BLaER1 (cell line): ENCODE results near the gene FAM3C.

ENCODE experiments used
- H3K27ac ChIP-seq: shearing (Covaris generic); formaldehyde crosslinking; 2 replicates; pipeline ENCODE4 v1.8.1; 2022
- H3K27me3 ChIP-seq: shearing (Covaris generic); formaldehyde crosslinking; 2 replicates; pipeline ENCODE4 v1.8.1; 2022
- H3K36me3 ChIP-seq: shearing (Covaris generic); formaldehyde crosslinking; 2 replicates; pipeline ENCODE4 v1.8.1; 2022
- H3K4me1 ChIP-seq: shearing (Covaris generic); formaldehyde crosslinking; 2 replicates; pipeline ENCODE4 v1.8.1; 2022
- H3K4me2 ChIP-seq: shearing (Covaris generic); formaldehyde crosslinking; 2 replicates; pipeline ENCODE4 v1.8.1; 2022
- H3K4me3 ChIP-seq: shearing (Covaris generic); formaldehyde crosslinking; 2 replicates; pipeline ENCODE4 v1.8.1; 2022
- H3K9ac ChIP-seq: shearing (Covaris generic); formaldehyde crosslinking; 2 replicates; pipeline ENCODE4 v1.8.1; 2022
- H3K9me3 ChIP-seq: shearing (Covaris generic); formaldehyde crosslinking; 2 replicates; pipeline ENCODE4 v1.8.1; 2022
- H4K20me1 ChIP-seq: shearing (Covaris generic); formaldehyde crosslinking; 2 replicates; pipeline ENCODE4 v1.8.1; 2022
- Cebpa-rat ChIP-seq: shearing (Covaris generic); IDR thresholded peaks from 2 replicates; pipeline ENCODE4 v1.8.1; 2022

FAM3C gene

DNA sequence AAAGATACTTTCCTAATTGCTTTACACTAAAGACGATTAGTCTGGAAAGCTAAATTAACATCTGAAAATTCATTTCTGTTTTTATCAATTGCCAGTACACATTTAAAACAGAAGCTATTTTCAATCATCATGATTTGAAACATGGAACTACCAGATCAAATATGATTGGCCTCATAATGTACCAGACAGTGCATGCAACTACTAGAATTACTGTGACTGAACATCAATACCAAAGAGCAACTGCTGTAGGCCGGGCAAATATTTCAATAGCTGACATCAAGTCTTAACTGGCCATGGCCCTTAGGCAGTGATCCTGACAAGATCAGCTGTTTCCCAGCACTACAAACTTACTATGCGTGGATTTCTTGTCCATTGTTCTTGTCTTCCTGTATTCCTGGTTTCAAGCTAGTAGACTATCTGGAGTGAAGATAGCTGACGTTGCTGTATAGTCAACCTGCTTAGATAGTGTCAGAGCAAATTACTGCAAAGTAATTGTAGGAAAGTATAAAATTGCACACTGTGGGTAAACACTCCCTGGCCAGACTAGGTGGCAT is 89.0 kb downstream of the FAM3C start:
- H3K4me3 ChIP-seq: no peak overlapping the region
- no peaks in the 10 kb centered on the region for H4K20me1 ChIP-seq
- H3K36me3 ChIP-seq: peaks cover 61% of the 10 kb centered on the region
- H3K9ac ChIP-seq: no peak overlapping the region
- H3K9me3 ChIP-seq: peaks cover 34% of the 10 kb centered on the region
- H3K27ac ChIP-seq: no peak overlapping the region
- TF ChIP-seq Cebpa-rat: no peak
- H3K4me1 ChIP-seq: peaks cover 14% of the 10 kb centered on the region
- no peaks in the 10 kb centered on the region for H3K27me3 ChIP-seq
- H3K4me2 ChIP-seq: no peak overlapping the region

DNA sequence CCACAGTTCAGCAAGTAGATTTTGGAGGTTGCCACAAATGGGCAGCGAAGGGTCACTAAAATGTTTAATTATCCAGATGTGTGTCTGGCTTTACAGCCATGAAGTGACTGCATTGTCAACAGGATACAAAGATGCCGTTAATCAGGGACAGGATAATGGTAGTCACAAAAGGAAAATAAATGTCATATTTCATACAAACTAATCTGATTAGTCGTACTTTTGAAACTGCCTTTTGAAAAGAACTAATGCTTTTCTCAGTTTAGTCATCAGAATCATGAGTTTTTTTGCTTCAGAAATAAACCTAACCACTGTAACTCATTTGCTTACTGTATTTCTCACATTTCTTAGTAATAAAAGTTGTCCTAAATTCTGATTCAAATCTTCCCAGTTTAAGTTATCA is 89.5 kb downstream of the FAM3C start:
- Histone ChIP-seq H3K4me3 (no peak overlapping the region), H3K27ac (no peak overlapping the region), H3K9me3 (peaks cover 34% of the 10 kb centered on the region), H3K27me3 (no peaks in the 10 kb centered on the region), H3K36me3 (peaks cover 67% of the 10 kb centered on the region), H4K20me1 (no peaks in the 10 kb centered on the region), H3K4me2 (no peak overlapping the region), H3K4me1 (peaks cover 9% of the 10 kb centered on the region), H3K9ac (no peak overlapping the region)
- TF ChIP-seq Cebpa-rat: no peak

- TF ChIP-seq Cebpa-rat: no peak
- Histone ChIP-seq H3K27me3 (no peaks in the 10 kb centered on the region), H3K4me2 (no peak overlapping the region), H3K9ac (no peak overlapping the region), H3K36me3 (peaks cover 78% of the 10 kb centered on the region), H3K9me3 (peaks cover 24% of the 10 kb centered on the region), H3K27ac (no peak overlapping the region), H3K4me3 (no peak overlapping the region), H3K4me1 (no peaks in the 10 kb centered on the region), H4K20me1 (no peaks in the 10 kb centered on the region)
Observed at GRCh38 chr7:121305109-121305508, 91.0 kb downstream of the FAM3C start.

GRCh38 chr7:121304102-121304658 is 91.9 kb downstream of the FAM3C start:
- no peak for TF ChIP-seq Cebpa-rat
- no peak overlapping the region for H3K4me3 ChIP-seq
- H3K27ac ChIP-seq: no peak overlapping the region
- H3K4me1 ChIP-seq: no peaks in the 10 kb centered on the region
- H3K4me2 ChIP-seq: no peak overlapping the region
- peaks cover 14% of the 10 kb centered on the region for H3K9me3 ChIP-seq
- H3K9ac ChIP-seq: no peak overlapping the region
- peaks cover 70% of the 10 kb centered on the region for H3K36me3 ChIP-seq
- no peaks in the 10 kb centered on the region for H4K20me1 ChIP-seq
- H3K27me3 ChIP-seq: no peaks in the 10 kb centered on the region

DNA sequence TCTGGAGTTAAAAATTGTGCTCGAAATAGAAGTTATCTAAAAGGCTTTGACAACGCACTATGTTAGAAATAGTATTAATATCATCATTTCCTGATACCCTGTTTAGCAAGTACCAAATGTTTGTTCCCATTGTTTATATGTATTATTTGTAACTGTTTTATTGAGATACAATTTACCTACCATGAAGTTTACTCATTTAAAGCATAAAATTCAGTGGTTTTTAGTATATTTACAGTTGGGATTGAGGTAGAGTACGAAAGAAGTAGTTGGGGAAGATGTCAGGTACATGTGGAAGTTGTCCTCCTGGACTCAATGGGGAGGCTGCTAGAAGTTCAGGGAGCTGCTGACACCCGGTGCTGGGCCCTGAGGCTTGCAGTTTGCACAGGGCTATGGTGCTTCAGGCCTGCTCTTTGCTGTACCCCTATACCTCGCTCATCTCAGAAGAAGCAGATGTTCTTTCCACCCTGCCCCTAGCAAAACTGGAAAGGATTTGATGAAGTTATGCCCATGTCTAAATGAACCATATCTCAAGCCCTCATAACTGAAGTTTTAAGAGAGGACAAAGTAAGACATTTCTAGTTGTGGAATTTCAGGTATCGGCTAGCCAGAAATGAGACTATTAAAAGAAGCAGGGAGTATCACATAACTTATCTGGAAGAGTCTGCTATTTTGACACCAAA is 92.5 kb downstream of the FAM3C start:
- Histone ChIP-seq H3K4me1 (no peaks in the 10 kb centered on the region), H3K4me2 (no peak overlapping the region), H4K20me1 (no peaks in the 10 kb centered on the region), H3K9ac (no peak overlapping the region), H3K27ac (no peak overlapping the region), H3K9me3 (peaks cover 8% of the 10 kb centered on the region), H3K4me3 (no peak overlapping the region), H3K27me3 (no peaks in the 10 kb centered on the region), H3K36me3 (peaks cover 64% of the 10 kb centered on the region)
- TF ChIP-seq Cebpa-rat: no peak

DNA sequence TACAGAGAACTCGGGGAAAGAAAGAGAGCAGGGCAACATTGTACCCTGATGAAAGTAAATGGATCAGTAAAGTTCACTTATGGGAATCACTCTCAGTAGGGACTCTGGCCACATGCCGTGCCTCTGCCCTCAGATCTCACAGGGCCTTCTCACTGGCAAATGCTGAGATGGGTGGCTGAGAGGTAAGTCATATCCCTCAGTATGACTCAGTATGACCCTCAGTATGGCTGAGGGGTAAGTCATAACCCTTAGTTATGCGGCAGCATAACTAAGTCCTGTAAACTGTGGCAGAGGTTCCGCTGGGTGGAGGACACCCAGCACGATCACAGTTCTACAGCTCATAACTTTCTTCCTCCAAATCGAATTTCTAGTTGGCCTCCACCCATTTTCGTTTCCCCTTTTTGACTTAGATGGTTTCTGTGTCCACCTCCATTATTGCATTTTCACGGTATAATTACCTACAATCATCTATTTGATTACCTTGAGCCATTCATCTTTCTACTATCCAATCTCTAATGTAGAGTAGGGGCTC is 93.8 kb downstream of the FAM3C start:
- H3K4me1 ChIP-seq: no peaks in the 10 kb centered on the region
- no peak overlapping the region for H3K27ac ChIP-seq
- H3K9me3 ChIP-seq: 0 out of 2 replicates have a peak, but pooled peaks cover 4% of the 10 kb centered on the region
- peaks cover 55% of the 10 kb centered on the region for H3K36me3 ChIP-seq
- no peaks in the 10 kb centered on the region for H3K27me3 ChIP-seq
- TF ChIP-seq Cebpa-rat: no peak
- no peaks in the 10 kb centered on the region for H4K20me1 ChIP-seq
- no peak overlapping the region for H3K4me2 ChIP-seq
- H3K9ac ChIP-seq: no peak overlapping the region
- H3K4me3 ChIP-seq: no peak overlapping the region

GRCh38 chr7:121301446-121302213 is 94.5 kb downstream of the FAM3C start:
- H3K27ac ChIP-seq: no peak overlapping the region
- no peaks in the 10 kb centered on the region for H3K4me1 ChIP-seq
- no peak overlapping the region for H3K9ac ChIP-seq
- no peak overlapping the region for H3K4me2 ChIP-seq
- H3K27me3 ChIP-seq: no peaks in the 10 kb centered on the region
- TF ChIP-seq Cebpa-rat: no peak
- no peak overlapping the region for H3K4me3 ChIP-seq
- 0 out of 2 replicates have a peak, but pooled peaks cover 4% of the 10 kb centered on the region for H3K9me3 ChIP-seq
- H4K20me1 ChIP-seq: no peaks in the 10 kb centered on the region
- H3K36me3 ChIP-seq: peaks cover 50% of the 10 kb centered on the region

DNA sequence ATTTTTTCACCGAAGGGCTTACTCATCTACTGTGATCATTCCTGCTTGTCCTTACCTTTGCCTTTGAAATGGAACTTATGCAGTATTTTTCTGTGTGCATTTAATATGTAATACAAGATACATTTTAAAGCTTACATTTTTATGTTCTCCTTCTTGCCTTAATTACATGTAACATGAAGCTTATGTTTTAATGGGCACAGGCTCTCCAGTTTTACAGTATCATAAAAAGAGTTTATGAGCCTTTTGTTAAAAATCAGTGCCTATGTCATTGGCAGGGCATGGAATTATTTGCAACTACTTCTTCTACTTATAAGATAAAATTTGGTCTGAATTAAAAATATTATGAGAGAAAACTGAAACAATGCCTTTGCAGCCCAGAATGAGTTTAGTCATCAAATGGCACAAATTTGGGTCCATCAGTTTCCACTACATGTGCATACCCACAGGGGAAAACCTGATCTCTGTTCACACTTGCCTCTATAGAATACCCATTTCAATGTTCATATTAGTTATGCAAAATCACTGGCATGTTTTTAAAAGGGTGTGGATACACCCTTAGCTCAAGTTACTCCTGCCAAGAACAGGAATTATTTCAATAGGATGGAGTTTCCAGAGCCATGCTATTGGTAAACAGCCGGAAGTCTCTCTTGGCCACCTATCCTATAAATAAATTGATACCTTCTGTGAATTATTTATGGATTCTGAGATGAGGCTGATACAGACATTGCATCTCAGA is 95.3 kb downstream of the FAM3C start:
- H3K27ac ChIP-seq: no peak overlapping the region
- H3K9me3 ChIP-seq: 0 out of 2 replicates have a peak, but pooled peaks cover 4% of the 10 kb centered on the region
- no peak overlapping the region for H3K9ac ChIP-seq
- TF ChIP-seq Cebpa-rat: no peak
- no peaks in the 10 kb centered on the region for H3K4me1 ChIP-seq
- peaks cover 44% of the 10 kb centered on the region for H3K36me3 ChIP-seq
- H3K27me3 ChIP-seq: no peaks in the 10 kb centered on the region
- no peak overlapping the region for H3K4me3 ChIP-seq
- H4K20me1 ChIP-seq: no peaks in the 10 kb centered on the region
- H3K4me2 ChIP-seq: no peak overlapping the region
